IMR-90 (cell line): ENCODE measurements around the gene SNCA.

Experiments
- MAFK ChIP-seq: IDR thresholded peaks from 2 replicates; pipeline ENCODE4 v1.6.1; 2012; ENCODE audit warnings: low read depth, low read length, improper control_type of control experiment
- MXI1 ChIP-seq: IDR thresholded peaks from 2 replicates; pipeline ENCODE4 v1.6.1; 2012; ENCODE audit warnings: low read depth, mild to moderate bottlenecking, low read length, moderate library complexity, borderline replicate concordance
- POLR2A ChIP-seq: IDR thresholded peaks from 2 replicates; pipeline ENCODE4 v1.6.1; 2012; ENCODE audit warnings: mild to moderate bottlenecking, low read depth, low read length
- SMC3 ChIP-seq: fragments of 150-350 bp; IDR thresholded peaks from 2 replicates; pipeline ENCODE4 v1.6.1; 2016; ENCODE audit warnings: low read depth, mild to moderate bottlenecking, antibody characterized with exemption, low read length, moderate library complexity
- TF ChIP-seq, protein P1 (sequence below): conservative IDR thresholded peaks from 2 replicates; pipeline ENCODE4 v1.5.1; 2012; ENCODE audit warnings: mild to moderate bottlenecking, low read depth, low read length, improper control_type of control experiment
- TF ChIP-seq, protein P2 (sequence below): fragments of 150-350 bp; IDR thresholded peaks from 2 replicates; pipeline ENCODE4 v1.6.1; 2017; ENCODE audit warnings: mild to moderate bottlenecking, antibody characterized with exemption, low read length, low read depth

DNA sequence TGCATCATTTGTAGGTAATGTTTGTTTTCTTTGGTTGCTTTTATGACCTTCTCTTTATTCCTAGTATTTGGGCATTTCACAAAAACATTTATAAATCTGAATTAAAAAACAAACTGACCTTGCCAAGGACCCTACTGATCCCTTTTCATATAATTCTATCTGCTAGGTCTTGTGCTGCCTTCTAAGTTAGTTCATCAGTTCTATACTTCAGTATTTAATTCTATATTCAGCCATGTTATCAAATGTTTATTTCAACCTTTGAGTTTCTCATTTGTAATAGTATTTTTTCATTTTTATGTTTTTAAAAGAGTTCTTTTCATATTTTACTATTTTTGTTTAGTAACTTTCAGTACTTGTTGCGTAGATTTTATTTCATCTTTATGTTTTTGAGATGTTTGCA, 155.3 kb downstream of the SNCA start:
- TF ChIP-seq MXI1, result no peak
- TF ChIP-seq POLR2A, result no peak
- TF ChIP-seq, protein P1, sequence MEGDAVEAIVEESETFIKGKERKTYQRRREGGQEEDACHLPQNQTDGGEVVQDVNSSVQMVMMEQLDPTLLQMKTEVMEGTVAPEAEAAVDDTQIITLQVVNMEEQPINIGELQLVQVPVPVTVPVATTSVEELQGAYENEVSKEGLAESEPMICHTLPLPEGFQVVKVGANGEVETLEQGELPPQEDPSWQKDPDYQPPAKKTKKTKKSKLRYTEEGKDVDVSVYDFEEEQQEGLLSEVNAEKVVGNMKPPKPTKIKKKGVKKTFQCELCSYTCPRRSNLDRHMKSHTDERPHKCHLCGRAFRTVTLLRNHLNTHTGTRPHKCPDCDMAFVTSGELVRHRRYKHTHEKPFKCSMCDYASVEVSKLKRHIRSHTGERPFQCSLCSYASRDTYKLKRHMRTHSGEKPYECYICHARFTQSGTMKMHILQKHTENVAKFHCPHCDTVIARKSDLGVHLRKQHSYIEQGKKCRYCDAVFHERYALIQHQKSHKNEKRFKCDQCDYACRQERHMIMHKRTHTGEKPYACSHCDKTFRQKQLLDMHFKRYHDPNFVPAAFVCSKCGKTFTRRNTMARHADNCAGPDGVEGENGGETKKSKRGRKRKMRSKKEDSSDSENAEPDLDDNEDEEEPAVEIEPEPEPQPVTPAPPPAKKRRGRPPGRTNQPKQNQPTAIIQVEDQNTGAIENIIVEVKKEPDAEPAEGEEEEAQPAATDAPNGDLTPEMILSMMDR, result no peak
- TF ChIP-seq SMC3, result no peak
- no peak for TF ChIP-seq MAFK
- TF ChIP-seq, protein P2, sequence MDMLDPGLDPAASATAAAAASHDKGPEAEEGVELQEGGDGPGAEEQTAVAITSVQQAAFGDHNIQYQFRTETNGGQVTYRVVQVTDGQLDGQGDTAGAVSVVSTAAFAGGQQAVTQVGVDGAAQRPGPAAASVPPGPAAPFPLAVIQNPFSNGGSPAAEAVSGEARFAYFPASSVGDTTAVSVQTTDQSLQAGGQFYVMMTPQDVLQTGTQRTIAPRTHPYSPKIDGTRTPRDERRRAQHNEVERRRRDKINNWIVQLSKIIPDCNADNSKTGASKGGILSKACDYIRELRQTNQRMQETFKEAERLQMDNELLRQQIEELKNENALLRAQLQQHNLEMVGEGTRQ, result no peak
